Middle frontal gyrus (tissue), 1 donor: ENCODE results near the gene TLR2.

Experiments
- DNase-seq: peaks from one replicate; pipeline ENCODE4 v3.0.0-alpha.2; 2015; ENCODE audit warnings: low spot score; ENCODE audit errors: extremely low spot score

The TLR2 gene

GRCh38 chr4:153729895-153730294 lies 45.8 kb downstream of the TLR2 start:
- DNase-seq, result no peak

DNA sequence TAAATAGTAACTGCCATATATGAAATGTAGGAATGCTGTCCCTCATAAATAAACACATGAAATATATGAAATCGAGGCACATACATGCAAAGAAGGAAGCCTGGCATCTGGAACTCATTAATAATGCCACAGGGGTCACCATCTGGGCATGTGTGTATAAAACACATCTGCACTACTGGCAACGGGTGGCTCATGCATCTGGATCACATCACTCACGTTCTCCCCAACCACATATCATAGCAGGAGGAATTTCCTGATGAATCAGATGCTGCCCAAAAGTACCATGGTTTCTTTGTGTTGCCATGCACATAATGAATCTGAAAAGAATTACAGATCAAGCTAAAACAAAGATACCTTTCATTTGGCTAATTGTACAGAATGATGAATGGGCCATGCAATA lies 47.2 kb downstream of the TLR2 start:
- DNase-seq, result no peak

GRCh38 chr4:153733751-153734448 lies 49.8 kb downstream of the TLR2 start:
- no peak for DNase-seq

DNA sequence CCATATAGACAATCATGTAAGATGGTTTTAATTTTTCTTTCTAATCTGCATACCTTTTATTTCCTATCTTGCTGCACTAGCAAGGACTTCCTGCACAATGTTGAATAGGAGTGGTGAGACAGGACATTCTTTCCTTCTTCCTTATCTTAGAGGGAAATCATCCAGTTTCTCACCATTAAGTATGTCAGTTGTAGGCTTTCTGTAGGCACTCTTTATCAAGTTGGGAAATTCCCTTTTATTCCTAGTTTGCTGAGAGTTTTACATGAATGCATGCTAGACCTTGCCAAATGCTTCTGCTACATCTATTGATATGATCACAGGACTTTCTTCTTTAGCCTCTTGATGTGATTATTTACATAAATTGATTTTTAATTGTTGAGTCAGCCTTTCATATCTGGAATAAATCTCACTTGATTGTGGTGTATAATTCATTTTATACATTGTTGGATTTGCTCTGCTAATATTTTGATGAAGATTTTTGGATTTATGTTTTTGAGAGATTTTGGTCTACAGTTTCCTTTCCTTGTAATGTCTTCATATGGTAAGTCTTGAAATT lies 51.9 kb downstream of the TLR2 start:
- DNase-seq, result no peak

DNA sequence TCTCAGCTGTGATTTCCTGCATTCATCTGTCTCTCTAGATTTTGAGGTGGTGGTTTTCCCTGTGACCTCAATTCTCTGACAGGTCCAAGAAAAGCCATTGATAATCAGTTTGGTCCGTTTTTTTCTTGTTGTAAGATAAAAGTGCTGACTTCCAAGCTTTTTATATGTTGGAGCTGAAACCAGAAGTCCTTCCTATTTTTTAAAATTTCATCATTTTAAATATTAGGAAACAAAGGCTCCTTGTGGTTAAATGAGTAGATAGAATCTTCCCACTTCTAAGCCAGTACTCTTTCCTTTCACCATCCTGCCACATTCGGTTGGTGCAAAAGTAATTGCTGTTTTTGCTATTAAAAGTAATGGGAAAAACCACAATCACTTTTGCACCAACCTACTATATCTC lies 57.5 kb downstream of the TLR2 start:
- no peak for DNase-seq

DNA sequence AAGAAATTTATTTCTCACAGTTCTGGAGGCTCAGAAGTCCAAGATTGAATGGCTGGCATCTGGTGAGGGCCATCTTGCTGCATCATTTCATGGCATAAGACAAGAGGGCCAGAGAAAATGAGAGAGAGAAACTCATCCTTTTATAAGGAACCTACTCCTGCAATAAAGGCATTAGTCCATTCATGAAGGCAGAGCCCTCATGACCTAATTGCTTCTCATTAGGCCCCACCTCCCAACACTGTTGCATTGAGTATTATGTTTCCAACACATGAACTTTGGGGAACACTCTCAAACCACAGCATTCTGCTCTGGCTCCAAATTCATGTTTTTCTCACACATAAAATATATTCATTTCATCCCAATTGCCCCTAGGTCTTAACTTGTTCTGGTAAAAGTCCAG lies 61.6 kb downstream of the TLR2 start:
- no peak for DNase-seq

GRCh38 chr4:153747406-153747955 lies 63.4 kb downstream of the TLR2 start:
- DNase-seq, result no peak

DNA sequence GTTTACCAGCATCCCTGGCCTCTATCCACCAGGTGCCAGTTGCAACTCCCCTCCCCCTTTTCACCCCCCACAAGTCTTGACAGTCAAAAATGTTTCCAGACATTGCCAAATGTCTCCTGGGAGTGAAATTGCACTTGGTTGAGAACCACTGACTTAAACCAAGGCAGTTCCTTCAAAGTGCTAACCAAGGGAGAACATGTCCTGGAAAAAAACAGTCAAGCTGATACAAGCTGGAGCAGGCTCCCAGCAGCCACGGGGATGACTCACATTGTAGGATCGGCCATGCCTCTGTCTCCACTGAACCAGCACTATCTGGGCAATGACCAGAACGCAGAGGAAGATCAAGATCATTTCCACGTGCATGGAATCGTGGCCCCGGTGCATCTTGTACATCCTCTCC lies 64.3 kb downstream of the TLR2 start:
- no peak for DNase-seq

DNA sequence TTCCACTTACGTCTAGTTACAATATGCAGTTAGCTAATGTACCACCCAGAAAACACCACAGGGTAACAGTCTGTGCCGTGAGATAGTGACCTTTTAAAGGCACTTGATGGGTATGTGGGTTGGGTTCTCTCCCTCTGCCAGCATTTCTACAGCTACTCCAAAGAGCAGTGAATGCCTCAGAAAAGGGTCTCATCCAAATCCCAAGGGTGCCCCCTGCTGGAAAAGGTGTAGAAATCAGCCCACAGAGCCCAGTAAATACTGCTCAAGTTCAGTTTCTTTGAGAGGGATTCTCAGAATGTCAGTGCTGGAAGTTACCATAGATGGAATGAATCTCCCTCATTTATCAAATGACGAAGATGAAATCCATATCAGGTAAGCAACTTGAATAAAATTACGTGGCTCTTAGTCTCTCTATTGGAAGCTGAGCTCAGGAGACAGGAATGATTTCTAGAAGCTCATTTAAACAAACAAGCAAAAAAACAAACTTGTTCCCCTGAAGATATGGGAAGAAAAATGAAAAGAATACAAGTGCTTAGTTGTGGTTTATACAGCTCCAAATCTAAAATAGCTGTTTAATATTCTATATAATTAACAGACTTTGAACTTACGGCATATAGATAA lies 66.2 kb downstream of the TLR2 start:
- peak; percentile 43 for DNase-seq

DNA sequence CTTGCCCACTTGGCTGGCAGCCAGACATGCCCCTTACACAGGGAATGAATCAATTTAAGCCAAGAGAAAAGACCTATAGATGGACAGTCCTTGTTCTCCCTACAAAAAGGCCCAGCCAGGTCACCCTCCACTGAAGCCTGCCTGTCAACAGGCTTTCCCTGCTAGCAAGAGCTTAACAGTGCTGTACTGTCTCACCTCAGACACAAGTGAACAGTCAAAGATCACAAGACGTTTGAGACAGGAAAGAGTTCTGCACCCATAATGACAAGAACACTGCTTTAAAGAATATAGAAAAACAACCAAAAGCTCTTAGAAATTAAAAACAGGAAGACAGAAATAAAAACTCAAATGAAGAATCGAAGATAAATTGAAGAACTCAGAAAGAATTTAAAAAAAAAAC lies 71.1 kb downstream of the TLR2 start:
- no peak for DNase-seq
